Vagina (tissue), 2 donors: Measurements from ENCODE around the gene TFF1. TPM values are rescaled to one million over a fixed set of nuclear protein-coding genes. Genes with fewer than 3 reads are reported as not detected.

Source experiments
- DNase-seq, 2 donors: peaks; one replicate each; pipeline ENCODE4 v3.0.0-alpha.2; 2017; ENCODE audit errors: extremely low spot score in 2 of 2
- H3K27ac ChIP-seq: fragments of 200-600 bp; sonication (generic); one replicate; pipeline ENCODE4 v1.5.1; 2019
- H3K27me3 ChIP-seq: fragments of 200-600 bp; sonication (generic); one replicate; pipeline ENCODE4 v1.5.1; 2019
- H3K36me3 ChIP-seq, 2 donors: fragments of 200-600 bp; sonication (generic); one replicate each; pipeline ENCODE4 v1.5.1; 2017 to 2019
- H3K4me1 ChIP-seq: fragments of 200-600 bp; sonication (generic); one replicate; pipeline ENCODE4 v1.5.1; 2019
- H3K4me3 ChIP-seq, 2 donors: fragments of 200-600 bp; sonication (generic); 1 replicate in 1 of 2; 2 replicates in 1 of 2; pipeline ENCODE4 v1.5.1; 2016 to 2019
- H3K9me3 ChIP-seq: fragments of 200-600 bp; sonication (generic); one replicate; pipeline ENCODE4 v1.5.1; 2019
- CTCF ChIP-seq, 3 experiments: fragments of 450-650 bp in 2 of 3; fragments of 200-600 bp in 1 of 3; sonication (generic) in 1 of 3; IDR thresholded peaks; one replicate each; pipeline ENCODE4 v1.5.1; 2017 to 2019; ENCODE audit warnings: antibody characterized with exemption in 3 of 3, mild to moderate bottlenecking in 2 of 3, moderate library complexity in 2 of 3
- POLR2A ChIP-seq, 2 donors: fragments of 450-650 bp; IDR thresholded peaks; one replicate each; pipeline ENCODE4 v1.6.1; 2017; ENCODE audit warnings: antibody characterized with exemption in 2 of 2, mild to moderate bottlenecking in 2 of 2, moderate library complexity in 2 of 2
- POLR2AphosphoS5 ChIP-seq, 2 donors: sonication (generic); formaldehyde crosslinking; IDR thresholded peaks; one replicate each; pipeline ENCODE4 v1.9.0; 2017; ENCODE audit warnings: antibody characterized with exemption in 2 of 2, mild to moderate bottlenecking in 2 of 2, low read depth in 1 of 2; ENCODE audit not compliant: insufficient read depth in 1 of 2
- intact Hi-C: fragments of 100-400 bp; cut with DNase I; formaldehyde crosslinking; loops from one replicate; pipeline ENCODE4 v1.15.1; 2023
- total RNA-seq: library from RNA; depleted of rRNA; stranded (reverse); fragments of >200 nt; gene quantifications from one replicate; pipeline ENCODE4 v1.2.3, GENCODE V29; 2016

TFF1 gene
- total RNA-seq, 1 donor from 2014 or later, result not detected

- H3K9me3 ChIP-seq, result no peaks in the 10 kb centered on the region
- H3K27me3 ChIP-seq, result no peaks in the 10 kb centered on the region
- no peak overlapping the region for H3K27ac ChIP-seq
- H3K4me1 ChIP-seq, result no peaks in the 10 kb centered on the region
- no peak overlapping the region for H3K4me3 ChIP-seq
- H3K36me3 ChIP-seq, result no peaks in the 10 kb centered on the region
- no peak for TF ChIP-seq POLR2AphosphoS5 (IDR thresholded peaks at IDR 0.05; ENCODE audit: insufficient read depth in 1 of 2, low read depth in 1 of 2)
- TF ChIP-seq CTCF (IDR thresholded peaks at IDR 0.05), result no peak
- no peak for DNase-seq
- intact Hi-C loops, result no loop called here
Observed at GRCh38 chr21:42374864-42375499, 8.6 kb upstream of the TFF1 start.

GRCh38 chr21:42374457-42374856, 8.1 kb upstream of the TFF1 start:
- TF ChIP-seq POLR2AphosphoS5 (IDR thresholded peaks at IDR 0.05; ENCODE audit: insufficient read depth in 1 of 2, low read depth in 1 of 2), result no peak
- no peak for TF ChIP-seq POLR2A (IDR thresholded peaks at IDR 0.05)
- H3K4me3 ChIP-seq, result no peak overlapping the region
- intact Hi-C loops, result no loop called here
- H3K27me3 ChIP-seq, result no peaks in the 10 kb centered on the region
- H3K36me3 ChIP-seq, result no peaks in the 10 kb centered on the region
- H3K9me3 ChIP-seq, result no peaks in the 10 kb centered on the region
- H3K4me1 ChIP-seq, result no peaks in the 10 kb centered on the region
- no peak overlapping the region for H3K27ac ChIP-seq
- DNase-seq, result no peak

GRCh38 chr21:42373908-42374455, 7.6 kb upstream of the TFF1 start:
- intact Hi-C loops, result no loop called here
- Histone ChIP-seq H3K27me3 (no peaks in the 10 kb centered on the region), H3K9me3 (no peaks in the 10 kb centered on the region), H3K4me3 (no peak overlapping the region), H3K4me1 (no peaks in the 10 kb centered on the region), H3K27ac (no peak overlapping the region), H3K36me3 (no peaks in the 10 kb centered on the region)
- no peak for DNase-seq
- TF ChIP-seq POLR2AphosphoS5 (IDR thresholded peaks at IDR 0.05; ENCODE audit: insufficient read depth in 1 of 2, low read depth in 1 of 2), result no peak
- no peak for TF ChIP-seq CTCF (IDR thresholded peaks at IDR 0.05)
- no peak for TF ChIP-seq POLR2A (IDR thresholded peaks at IDR 0.05)

GRCh38 chr21:42373196-42373907, 7.0 kb upstream of the TFF1 start:
- H3K9me3 ChIP-seq, result no peaks in the 10 kb centered on the region
- intact Hi-C loops, result no loop called here
- no peaks in the 10 kb centered on the region for H3K4me1 ChIP-seq
- H3K27ac ChIP-seq, result no peak overlapping the region
- no peak for TF ChIP-seq POLR2AphosphoS5 (IDR thresholded peaks at IDR 0.05; ENCODE audit: insufficient read depth in 1 of 2, low read depth in 1 of 2)
- DNase-seq, result no peak
- H3K4me3 ChIP-seq, result no peak overlapping the region
- no peaks in the 10 kb centered on the region for H3K36me3 ChIP-seq
- no peaks in the 10 kb centered on the region for H3K27me3 ChIP-seq

GRCh38 chr21:42370894-42371654, 4.7 kb upstream of the TFF1 start:
- Histone ChIP-seq H3K4me1 (no peaks in the 10 kb centered on the region), H3K27me3 (no peaks in the 10 kb centered on the region), H3K36me3 (no peaks in the 10 kb centered on the region), H3K9me3 (no peaks in the 10 kb centered on the region), H3K4me3 (no peak overlapping the region), H3K27ac (no peak overlapping the region)
- TF ChIP-seq POLR2A (IDR thresholded peaks at IDR 0.05), result no peak
- TF ChIP-seq CTCF (IDR thresholded peaks at IDR 0.05), result no peak
- no peak for TF ChIP-seq POLR2AphosphoS5 (IDR thresholded peaks at IDR 0.05; ENCODE audit: insufficient read depth in 1 of 2, low read depth in 1 of 2)
- intact Hi-C loops, result no loop called here
- DNase-seq, result no peak
